GM19372 (cell line): ENCODE measurements around the gene BTNL8.

Experiments
- ATAC-seq: cut with Tn5 transposase; IDR thresholded peaks from one replicate; pipeline ENCODE4 v1.9.1; 2021; ENCODE audit warnings: mild to moderate bottlenecking, low read depth, moderate library complexity; ENCODE audit not compliant: unreplicated experiment

The BTNL8 gene

GRCh38 chr5:180950291-180950949, 51.5 kb downstream of the BTNL8 start:
- ATAC-seq = no peak

GRCh38 chr5:180959661-180960060, 60.7 kb downstream of the BTNL8 start:
- ATAC-seq = no peak

DNA sequence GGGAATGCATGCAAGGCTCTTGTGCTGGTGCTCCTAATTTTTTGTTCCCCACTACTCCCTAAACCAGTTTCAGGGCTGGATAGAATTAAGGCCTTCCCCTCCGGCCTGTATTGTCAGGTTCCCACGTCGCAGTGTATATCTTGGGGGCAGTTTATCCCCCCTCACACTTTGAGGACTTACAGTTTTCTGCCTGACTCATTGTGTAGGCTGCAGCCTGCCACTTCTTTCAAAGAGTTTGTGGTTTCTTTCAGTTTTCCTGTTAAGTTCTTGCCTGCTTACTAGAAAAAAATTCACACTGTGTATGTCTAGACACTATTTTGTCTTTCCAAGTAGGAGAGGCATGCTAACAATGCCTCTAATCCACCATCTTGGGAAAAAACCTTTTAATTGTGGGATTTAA, 61.2 kb downstream of the BTNL8 start:
- ATAC-seq = no peak

GRCh38 chr5:180969406-180969805, 70.4 kb downstream of the BTNL8 start:
- no peak for ATAC-seq

DNA sequence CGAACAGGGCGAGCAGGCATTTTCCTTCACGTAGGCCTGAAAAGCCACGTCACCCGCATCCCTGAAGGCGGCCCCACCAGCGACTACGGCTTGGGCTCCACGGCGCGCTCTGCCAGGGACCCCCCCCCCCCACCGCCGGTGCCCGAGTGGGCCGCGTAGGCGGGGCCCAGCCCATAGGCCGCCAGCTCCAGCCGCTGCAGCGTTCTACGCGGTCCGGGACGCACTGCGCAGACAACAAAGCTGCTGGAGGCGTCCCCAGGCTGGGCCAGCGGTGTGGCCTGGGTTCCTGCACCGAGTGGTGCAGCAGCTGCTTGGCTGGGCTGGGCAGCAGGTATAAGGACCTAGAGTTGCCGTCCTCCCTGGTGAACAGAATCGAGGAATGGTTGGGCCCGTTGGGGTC, 71.4 kb downstream of the BTNL8 start:
- no peak for ATAC-seq

DNA sequence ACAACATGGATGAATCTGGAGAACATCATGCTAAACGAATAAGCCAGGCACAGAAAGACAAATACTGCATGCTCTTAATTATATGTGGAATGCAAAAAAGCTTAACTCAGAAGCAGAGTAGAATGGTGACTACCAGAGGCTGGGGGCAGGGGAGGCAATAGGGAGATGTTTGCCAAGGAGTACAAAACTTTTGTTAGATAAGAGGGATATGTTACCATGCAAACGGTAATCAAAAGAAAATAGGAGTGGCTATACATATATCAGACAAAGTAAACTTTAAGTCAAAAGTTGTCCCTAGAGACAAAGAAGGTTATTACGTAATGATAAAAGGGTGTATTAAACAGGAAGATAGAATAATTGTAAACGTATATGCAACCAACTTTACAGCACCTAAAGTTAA, 71.9 kb downstream of the BTNL8 start:
- no peak for ATAC-seq

GRCh38 chr5:180974612-180975315, 75.8 kb downstream of the BTNL8 start:
- ATAC-seq = no peak

DNA sequence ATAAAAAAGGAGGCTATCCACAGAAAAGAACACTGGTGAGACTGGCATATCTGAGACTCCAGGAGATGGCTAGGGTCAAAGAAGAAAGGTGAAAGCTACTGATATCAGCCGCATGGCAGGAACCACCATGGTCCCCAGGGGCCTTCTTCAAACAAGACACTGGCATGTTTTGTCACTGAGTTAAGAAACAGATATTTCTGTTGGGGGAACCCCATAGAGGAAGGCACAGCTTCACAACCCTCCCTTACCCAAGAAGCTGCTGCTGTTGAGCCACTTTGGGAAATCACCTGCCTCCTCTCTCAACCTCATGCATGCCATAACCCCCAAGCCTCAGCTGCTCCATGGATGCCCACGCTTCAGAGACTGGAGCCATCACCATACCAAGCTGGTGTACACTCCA, 76.4 kb downstream of the BTNL8 start:
- peak; percentile 76 for ATAC-seq

- ATAC-seq = no peak
Measured at GRCh38 chr5:180976518-180976917, 77.6 kb downstream of the BTNL8 start.

DNA sequence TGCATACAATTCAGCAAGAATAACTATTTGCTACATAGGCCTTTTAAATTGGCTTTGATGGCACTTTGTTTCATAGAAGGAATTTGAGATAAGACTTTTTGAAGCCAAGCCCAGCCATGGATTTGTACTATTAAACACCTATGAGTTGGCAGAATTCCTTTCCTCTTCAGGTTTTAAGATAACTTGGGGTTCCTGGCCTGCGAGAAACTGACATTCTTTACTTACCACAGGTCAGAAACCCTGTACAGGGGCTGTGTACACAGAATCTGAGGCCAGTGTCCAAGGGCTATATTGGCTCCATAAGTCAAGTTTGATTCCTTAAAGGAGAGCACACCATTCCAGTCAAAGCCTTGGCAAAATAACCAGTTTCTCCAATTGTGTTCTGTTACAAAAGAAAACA, 78.9 kb downstream of the BTNL8 start:
- no peak for ATAC-seq

DNA sequence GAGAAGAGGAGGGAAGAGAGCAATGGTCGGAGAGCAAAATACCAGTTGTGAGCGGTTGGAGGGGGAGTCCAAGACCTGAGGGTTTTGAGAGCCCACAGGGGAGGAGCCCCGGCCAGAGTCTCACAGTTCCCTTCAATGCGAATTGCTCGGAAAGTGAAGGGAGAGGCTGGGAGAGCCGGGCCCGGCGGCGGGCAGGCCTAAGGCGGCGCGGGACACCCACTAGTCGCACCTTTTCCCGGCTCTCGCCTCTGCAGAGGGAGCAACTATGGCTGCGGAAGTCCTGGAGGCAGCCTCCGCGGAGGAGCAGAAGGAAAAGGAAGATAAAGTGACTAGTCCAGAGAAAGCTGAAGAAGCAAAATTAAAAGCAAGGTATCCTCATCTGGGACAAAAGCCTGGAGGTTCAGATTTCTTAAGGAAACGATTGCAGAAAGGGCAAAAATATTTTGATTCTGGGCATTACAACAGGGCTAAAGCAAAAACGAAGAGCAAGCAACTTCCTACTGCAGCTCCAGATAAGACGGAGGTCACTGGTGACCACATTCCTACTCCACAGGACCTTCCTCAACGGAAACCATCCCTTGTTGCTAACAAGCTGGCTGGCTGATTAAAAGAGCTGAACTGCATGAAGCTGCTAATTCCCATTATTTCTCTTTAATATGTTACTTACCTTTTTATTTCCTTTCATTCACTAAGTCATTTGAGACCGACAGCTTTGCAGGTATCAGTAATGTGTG, 83.2 kb downstream of the BTNL8 start:
- ATAC-seq = no peak

- no peak for ATAC-seq
Measured at GRCh38 chr5:180988016-180988415, 89.1 kb downstream of the BTNL8 start.

DNA sequence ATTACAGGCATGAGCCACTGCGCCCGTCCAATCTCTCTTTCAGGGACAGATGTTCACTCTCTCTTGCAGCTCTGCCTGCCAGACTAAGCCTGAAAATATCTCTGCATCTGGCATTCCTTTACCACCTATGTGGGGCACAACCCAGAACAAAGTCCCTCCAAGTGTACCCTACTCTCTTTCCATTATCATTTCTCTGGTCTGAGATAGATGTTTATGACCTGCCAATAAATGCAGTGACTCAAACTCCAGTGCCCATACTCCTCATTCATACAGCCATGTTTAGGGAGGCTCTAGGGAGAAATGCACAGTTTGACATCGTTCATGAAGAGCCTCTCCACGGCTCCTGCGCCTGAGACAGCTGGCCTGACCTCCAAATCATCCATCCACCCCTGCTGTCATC, 89.6 kb downstream of the BTNL8 start, which contains the start of gene BTNL3:
BTNL3 (plus strand) TSS at position 255 of the 400 bp plus-strand sequence. CDS start 183 bp downstream, outside the sequence.
- ATAC-seq = no peak

DNA sequence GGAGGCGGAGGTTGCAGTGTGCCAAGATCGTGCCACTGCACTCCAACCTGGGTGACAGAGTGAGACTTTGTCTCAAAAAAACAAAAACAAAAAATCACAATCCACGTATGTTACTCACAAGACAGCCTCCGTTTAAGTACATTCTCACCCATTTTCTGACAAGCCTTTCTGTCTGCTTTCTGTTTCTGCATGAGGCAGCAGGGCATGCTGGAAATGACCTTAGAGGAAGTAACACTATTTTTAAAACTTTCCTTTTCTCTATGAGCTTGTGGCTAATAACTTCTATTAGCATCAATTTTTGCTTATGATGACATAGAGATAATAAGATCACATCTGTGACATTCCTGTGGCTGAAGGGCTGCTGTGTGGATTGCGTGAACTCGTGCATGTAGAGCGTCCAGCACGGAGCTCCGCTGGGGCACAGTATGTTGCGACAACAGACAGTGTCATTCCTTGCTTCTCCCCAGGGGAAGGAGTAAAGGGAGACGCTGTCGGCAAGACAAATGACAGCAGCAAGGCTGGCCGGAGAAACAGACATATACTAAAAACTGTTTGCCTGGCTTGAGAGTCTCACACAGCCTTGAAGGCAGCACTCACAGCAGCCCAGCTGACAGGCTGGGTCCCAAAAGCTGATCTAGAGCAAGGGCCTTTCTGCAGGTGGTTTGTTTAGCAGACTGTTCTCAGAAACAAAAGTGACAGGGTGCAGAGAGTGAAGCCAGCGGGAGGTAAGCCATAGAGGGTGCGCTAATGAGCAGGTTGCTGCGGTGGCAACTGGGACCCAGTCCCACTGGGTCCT, 91.3 kb downstream of the BTNL8 start:
- ATAC-seq = no peak

DNA sequence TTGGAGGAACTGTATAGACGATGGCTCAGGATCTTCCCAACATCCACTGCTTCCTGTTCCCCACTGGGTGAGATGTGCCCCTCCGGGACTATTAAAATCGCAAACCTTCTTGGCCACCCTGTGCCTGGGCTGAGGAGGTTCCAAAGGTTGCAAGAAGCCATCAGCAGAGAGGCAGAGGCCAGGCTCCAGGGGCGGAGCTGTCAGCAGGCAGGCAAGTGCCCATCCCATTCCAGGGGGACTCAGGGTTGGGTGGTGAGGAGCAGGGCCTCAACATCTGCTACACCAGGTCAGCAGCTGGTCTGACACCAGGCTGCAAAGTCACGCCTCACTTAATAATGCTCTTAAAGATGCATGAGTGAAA, 91.9 kb downstream of the BTNL8 start:
- ATAC-seq = no peak
